Measurements from ENCODE around the gene SELENOM.
"Not testable (repeated sequence)": the region's sequence is repeated elsewhere in the genome, so short reads cannot be mapped to it uniquely, and the experiment has no call there.

The SELENOM gene

DNA sequence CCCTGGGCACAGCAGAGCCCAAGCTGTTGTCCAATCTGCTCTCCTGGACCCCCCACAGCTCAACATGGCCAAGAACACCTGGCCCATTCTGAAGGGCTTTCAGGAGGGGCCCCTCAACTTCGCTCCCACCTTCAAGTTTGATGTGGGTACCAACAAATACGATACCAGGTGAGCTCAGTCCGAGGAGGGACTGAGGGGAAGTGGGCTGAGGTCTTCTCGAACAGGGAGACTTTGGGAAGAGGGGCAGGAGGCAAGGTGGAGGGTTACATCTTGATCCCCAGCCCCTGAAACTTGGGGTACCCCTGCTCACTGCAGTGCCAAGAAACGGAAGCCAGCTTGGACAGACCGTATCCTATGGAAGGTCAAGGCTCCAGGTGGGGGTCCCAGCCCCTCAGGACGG is 20.8 kb upstream of the SELENOM start:
- DNase-seq = no peak

DNA sequence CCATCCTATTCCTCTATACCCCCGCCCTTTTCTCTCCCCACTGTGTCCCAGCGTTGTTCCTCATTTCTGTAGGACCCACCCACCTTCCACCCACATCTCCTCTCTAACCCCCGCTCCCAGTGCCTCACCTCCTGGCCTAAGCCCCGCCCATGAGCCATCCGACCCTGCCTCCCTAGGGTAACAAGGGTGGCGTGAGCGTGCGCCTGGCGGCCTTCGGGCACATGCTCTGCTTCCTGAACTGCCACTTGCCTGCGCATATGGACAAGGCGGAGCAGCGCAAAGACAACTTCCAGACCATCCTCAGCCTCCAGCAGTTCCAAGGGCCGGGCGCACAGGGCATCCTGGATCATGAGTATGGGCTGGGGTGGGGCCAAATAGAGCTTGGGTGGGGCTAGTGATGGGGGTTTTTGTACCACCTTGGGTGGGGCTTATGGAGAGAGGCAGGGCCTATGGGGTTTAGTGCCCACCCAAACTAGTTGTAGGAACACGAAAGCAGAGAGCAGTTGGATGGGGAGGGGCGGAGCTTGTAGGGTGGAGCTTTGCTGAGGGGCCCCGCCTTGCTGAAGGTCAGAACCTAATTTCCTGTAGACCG is 19.9 kb upstream of the SELENOM start:
- no peak for DNase-seq

GRCh38 chr22:31126869-31127175 is 19.5 kb upstream of the SELENOM start:
- DNase-seq = no peak

GRCh38 chr22:31126128-31126868 is 18.9 kb upstream of the SELENOM start:
- no peak for DNase-seq

- no peak for DNase-seq
Observed at GRCh38 chr22:31125521-31126117, 18.3 kb upstream of the SELENOM start.

GRCh38 chr22:31124811-31125465 is 17.6 kb upstream of the SELENOM start:
- DNase-seq = no peak

DNA sequence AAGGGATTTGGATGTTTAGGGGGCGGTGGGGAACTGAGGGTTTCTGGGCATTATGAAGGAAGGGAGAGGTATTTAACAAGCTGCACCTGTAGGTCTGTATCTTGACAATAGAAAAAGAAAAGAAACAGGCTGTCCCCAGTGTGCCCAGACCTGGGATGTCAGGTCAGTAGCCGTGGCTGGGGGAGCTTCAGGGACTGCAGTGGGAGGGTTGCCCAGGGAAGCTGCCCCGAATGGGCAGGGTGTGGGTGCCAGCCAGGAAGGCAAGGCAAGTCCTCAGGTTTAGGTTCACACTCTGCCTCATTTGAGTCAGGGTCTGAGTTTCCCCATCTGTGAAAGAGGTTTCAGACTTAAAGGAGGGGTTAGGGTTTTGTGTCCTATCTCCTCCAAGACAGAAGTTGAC is 16.9 kb upstream of the SELENOM start:
- DNase-seq = no peak

GRCh38 chr22:31123292-31123602 is 15.9 kb upstream of the SELENOM start:
- DNase-seq = no peak

GRCh38 chr22:31122532-31123291 is 15.3 kb upstream of the SELENOM start, which contains the start of gene INPP5J:
INPP5J (plus strand) TSS chr22:31122966; CDS start chr22:31123015, 49 bp downstream.
- no peak for DNase-seq

- DNase-seq = no peak
Observed at GRCh38 chr22:31122196-31122531, 14.8 kb upstream of the SELENOM start.

DNA sequence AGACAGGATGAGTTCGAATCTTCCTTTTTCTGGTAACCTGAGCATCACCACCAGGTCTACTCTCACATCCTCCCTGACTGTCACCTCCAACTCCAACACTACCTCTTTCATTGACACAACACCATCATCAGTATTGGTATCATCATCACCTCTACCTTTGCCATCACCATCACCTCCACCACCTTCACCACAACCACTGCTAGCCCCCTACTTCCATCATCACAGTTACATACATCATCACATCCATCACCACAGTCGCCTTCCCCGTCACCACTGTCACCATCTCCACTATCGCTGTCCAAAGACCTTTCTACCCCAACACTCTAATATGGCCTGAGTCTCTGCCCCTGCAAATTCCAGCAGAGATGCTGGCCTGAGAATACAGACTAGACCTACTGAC is 14.0 kb upstream of the SELENOM start:
- DNase-seq = no peak

DNA sequence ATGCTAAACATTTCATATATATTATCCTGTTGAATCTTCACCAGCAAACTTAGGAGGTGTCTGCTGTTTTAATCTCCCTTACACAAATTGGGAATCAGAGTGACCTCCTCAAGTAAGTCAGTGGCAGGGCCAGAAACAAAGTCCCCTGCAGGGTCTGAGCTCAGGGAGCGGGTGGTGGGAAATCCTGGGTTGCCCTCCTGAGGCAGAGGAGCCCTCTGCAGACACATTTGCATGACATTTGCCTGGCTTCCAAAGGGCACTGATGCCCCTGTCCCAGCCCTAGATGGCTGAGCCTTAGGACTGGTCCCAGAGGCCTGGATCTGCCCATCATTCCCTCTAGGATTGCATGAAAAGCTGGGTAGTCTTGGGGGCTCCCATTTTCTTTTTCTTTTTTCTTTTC is 13.3 kb upstream of the SELENOM start:
- no peak for DNase-seq

GRCh38 chr22:31120230-31120629 is 12.9 kb upstream of the SELENOM start:
- no peak for DNase-seq

GRCh38 chr22:31119026-31119717 is 11.8 kb upstream of the SELENOM start:
- DNase-seq = no peak

DNA sequence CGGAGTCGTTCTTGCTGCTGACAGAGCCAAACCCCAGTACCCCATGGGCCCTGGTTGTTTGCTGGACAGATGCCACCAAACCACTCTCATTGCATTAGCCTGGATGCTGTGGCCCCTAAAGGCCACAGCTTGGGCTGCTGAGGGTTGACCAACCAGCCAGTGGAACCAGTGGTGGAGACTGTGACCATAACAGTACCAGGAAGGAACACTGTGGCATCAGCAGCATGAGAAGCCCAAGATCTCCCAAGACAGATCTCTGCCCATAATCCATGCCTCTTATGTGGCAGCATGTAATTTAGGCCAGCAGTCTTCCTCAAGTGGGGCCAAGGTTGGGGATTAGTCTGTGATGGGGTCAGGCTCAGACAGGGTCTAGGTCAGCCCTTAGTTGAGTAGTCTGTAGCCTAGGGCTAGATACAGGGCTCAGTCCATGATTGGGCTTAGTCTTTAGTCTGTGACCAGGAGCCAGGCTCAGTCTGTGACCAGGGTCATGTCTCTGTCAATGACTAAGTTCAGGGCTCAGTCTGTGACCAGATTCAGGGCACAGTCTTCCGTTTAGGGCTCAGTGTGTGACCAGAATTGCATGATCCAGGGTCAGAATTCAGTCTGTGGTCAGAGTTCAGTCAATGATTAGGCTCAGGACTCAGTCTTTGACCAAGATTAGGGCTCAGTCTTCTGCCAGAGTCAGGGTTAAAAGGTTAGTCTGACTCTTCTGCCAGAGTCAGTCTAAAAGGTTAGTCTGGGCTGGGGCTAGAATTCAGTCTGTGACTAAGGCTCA is 10.9 kb upstream of the SELENOM start:
- DNase-seq = no peak

DNA sequence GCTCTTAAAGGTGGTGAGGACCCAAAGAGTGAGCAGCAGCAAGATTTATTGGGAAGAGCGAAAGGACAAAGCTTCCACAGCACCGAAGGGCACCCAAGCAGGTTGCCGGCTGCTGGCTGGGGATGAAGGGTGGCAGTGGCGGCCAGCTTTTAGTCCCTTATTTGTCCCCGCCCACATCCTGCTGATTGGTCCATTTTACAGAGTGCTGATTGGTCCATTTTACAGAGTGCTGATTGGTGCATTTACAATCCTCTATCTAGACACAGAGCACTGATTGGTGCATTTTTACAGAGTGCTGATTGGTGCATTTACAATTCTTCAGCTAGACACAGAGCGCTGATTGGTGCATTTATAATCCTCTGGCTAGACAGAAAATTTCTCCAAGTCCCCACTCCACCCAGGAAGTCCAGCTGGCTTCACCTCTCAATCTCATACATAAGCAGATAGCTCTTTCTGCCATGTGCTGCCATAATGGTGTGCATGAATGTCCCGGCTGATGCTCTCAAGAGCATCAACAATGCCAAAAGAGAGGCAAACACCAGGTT is 5.3 kb upstream of the SELENOM start:
- DNase-seq = not testable (repeated sequence)

DNA sequence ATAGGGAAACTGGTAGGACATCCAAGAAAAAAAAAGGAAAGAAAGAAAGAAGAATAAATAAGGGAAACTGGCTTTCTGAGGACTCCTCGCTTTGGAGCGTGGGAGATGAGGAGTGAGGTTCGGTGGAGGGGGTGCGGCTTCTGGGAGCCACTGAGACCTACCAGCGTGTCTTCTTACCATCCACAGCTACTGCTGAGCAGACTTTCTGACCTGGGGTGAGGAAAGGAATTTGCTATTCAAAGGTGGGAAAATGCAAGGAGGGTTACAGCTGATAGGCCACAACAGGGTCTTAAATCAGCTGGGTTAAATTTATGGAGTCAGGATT is 488 bp upstream of the SELENOM start:
- DNase-seq = no peak

DNA sequence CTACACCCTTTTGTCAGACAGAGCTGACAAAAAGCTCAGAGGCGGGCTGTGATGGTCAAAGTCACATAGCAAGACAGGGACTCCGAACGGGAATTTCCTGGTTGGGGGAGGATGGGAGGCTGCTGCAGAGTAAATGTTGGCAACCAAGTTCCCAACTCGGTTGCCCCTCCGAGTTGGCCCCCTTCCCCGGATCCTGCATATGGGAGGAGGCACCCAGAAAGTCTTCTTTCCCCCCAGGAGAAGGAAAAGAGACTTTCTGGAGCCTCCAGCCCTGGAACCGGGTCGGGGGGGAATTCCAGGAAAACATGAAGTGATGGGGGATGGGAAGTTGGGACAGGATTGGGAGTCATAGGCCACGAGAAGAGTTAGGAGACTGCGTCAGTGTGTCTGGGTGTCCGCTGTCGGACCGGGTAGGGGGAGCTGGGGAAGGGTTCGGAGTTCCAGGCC is 614 bp downstream of the SELENOM start:
- DNase-seq = no peak

DNA sequence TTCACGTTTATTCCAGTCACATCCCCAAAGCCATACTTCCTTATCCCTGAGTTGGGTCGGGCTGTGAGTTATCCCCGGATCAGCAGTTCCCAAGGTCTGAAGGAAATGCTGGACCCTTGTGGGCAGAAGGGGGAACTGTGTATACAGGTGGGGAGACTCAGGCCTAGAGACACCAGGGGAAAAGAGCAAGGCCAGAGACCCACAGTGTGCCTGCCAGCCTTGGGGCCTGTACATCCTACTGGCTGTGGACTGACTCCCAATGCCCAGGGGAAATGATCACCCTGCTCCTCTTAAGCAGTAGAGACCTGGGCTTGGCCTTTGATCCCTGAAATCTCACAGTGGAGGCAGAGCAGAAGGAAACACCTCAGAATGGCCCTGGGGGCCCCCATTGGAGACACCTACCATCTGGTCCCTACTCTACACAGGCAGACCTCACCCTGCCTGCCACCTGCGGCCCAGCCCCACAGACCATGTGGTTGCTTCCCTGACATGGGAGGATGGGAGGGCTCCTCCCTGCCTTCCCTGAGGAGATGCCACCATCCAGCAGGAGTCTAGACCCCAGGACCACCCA is 1.3 kb downstream of the SELENOM start:
- no peak for DNase-seq

- DNase-seq = no peak
Observed at GRCh38 chr22:31105282-31105929, 2.0 kb downstream of the SELENOM start.

GRCh38 chr22:31104869-31105268 is 2.5 kb downstream of the SELENOM start:
- no peak for DNase-seq
